Testis (tissue), 2 donors: ENCODE results near the gene MED17.

Experiments
- POLR2A ChIP-seq: fragments of 450-650 bp; IDR thresholded peaks from one replicate; pipeline ENCODE4 v1.6.1; 2017; ENCODE audit warnings: antibody characterized with exemption, mild to moderate bottlenecking, moderate library complexity
- TF ChIP-seq, protein P1 (sequence below), 3 experiments: fragments of 450-650 bp in 2 of 3; fragments of 200-600 bp in 1 of 3; sonication (generic) in 1 of 3; IDR thresholded peaks; one replicate each; pipeline ENCODE4 v1.5.1; 2016 to 2019; ENCODE audit warnings: antibody characterized with exemption in 3 of 3, mild to moderate bottlenecking in 2 of 3, moderate library complexity in 1 of 3

DNA sequence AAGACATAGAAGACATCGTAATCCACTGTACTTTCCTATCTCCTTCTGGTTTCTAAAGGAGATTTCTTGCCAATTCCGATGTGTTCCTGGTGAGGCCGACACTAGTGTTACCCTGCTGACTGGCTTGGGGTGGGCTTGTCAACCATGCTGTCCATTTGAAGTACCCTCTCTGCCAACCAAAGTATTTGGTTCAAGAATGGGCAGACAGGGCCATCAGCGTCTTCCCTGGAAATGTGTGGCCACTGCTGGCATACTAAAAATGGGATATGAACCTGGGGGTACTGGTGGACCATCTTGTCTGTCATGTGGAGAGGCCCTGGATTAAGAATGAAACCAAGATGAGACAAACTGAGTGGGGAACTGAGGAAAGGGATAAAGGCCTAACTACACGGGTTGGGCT is 68.2 kb downstream of the MED17 start:
- TF ChIP-seq, protein P1, sequence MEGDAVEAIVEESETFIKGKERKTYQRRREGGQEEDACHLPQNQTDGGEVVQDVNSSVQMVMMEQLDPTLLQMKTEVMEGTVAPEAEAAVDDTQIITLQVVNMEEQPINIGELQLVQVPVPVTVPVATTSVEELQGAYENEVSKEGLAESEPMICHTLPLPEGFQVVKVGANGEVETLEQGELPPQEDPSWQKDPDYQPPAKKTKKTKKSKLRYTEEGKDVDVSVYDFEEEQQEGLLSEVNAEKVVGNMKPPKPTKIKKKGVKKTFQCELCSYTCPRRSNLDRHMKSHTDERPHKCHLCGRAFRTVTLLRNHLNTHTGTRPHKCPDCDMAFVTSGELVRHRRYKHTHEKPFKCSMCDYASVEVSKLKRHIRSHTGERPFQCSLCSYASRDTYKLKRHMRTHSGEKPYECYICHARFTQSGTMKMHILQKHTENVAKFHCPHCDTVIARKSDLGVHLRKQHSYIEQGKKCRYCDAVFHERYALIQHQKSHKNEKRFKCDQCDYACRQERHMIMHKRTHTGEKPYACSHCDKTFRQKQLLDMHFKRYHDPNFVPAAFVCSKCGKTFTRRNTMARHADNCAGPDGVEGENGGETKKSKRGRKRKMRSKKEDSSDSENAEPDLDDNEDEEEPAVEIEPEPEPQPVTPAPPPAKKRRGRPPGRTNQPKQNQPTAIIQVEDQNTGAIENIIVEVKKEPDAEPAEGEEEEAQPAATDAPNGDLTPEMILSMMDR (IDR thresholded peaks at IDR 0.05) = no peak
- TF ChIP-seq POLR2A = no peak
